ENCODE results near the gene TRPM4.

The TRPM4 gene

GRCh38 chr19:49214701-49215100, 57.1 kb downstream of the TRPM4 start:
- no peaks in the 10 kb centered on the region for H3K9me3 ChIP-seq (ENCODE audit: severe bottlenecking)
- no peak overlapping the region for H3K27ac ChIP-seq (ENCODE audit: poor library complexity, severe bottlenecking)
- H3K27me3 ChIP-seq (ENCODE audit: insufficient read depth, poor library complexity, severe bottlenecking) = no peaks in the 10 kb centered on the region
- H3K36me3 ChIP-seq (ENCODE audit: low read depth) = peaks cover 8% of the 10 kb centered on the region; the same call in 1 of the 2 replicates
- no peak for ATAC-seq (ENCODE audit: low read depth)
- H3K4me3 ChIP-seq (ENCODE audit: severe bottlenecking) = no peak overlapping the region
- TF ChIP-seq, protein P1, sequence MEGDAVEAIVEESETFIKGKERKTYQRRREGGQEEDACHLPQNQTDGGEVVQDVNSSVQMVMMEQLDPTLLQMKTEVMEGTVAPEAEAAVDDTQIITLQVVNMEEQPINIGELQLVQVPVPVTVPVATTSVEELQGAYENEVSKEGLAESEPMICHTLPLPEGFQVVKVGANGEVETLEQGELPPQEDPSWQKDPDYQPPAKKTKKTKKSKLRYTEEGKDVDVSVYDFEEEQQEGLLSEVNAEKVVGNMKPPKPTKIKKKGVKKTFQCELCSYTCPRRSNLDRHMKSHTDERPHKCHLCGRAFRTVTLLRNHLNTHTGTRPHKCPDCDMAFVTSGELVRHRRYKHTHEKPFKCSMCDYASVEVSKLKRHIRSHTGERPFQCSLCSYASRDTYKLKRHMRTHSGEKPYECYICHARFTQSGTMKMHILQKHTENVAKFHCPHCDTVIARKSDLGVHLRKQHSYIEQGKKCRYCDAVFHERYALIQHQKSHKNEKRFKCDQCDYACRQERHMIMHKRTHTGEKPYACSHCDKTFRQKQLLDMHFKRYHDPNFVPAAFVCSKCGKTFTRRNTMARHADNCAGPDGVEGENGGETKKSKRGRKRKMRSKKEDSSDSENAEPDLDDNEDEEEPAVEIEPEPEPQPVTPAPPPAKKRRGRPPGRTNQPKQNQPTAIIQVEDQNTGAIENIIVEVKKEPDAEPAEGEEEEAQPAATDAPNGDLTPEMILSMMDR (IDR thresholded peaks at IDR 0.05; ENCODE audit: poor library complexity, severe bottlenecking) = no peak
- no peak for DNase-seq (ENCODE audit: low spot score)
- no peaks in the 10 kb centered on the region for H3K4me1 ChIP-seq (ENCODE audit: insufficient read depth, poor library complexity, severe bottlenecking)

GRCh38 chr19:49216071-49216470, 58.5 kb downstream of the TRPM4 start:
- TF ChIP-seq, protein P1 (IDR thresholded peaks at IDR 0.05; ENCODE audit: poor library complexity, severe bottlenecking) = no peak
- H3K27ac ChIP-seq (ENCODE audit: poor library complexity, severe bottlenecking) = no peak overlapping the region
- ATAC-seq (ENCODE audit: low read depth) = peak; percentile 36; the same call in 1 of the 3 replicates
- no peaks in the 10 kb centered on the region for H3K27me3 ChIP-seq (ENCODE audit: insufficient read depth, poor library complexity, severe bottlenecking)
- H3K4me1 ChIP-seq (ENCODE audit: insufficient read depth, poor library complexity, severe bottlenecking) = no peaks in the 10 kb centered on the region
- H3K4me3 ChIP-seq (ENCODE audit: severe bottlenecking) = no peak overlapping the region
- H3K36me3 ChIP-seq (ENCODE audit: low read depth) = no peaks in the 10 kb centered on the region; the same call in 1 of the 2 replicates
- H3K9me3 ChIP-seq (ENCODE audit: severe bottlenecking) = no peaks in the 10 kb centered on the region
- no peak for DNase-seq (ENCODE audit: low spot score)

- Histone ChIP-seq H3K9me3 (ENCODE audit: severe bottlenecking) (no peaks in the 10 kb centered on the region), H3K4me1 (ENCODE audit: insufficient read depth, poor library complexity, severe bottlenecking) (no peaks in the 10 kb centered on the region), H3K36me3 (ENCODE audit: low read depth) (no peaks in the 10 kb centered on the region), H3K27me3 (ENCODE audit: insufficient read depth, poor library complexity, severe bottlenecking) (no peaks in the 10 kb centered on the region), H3K27ac (ENCODE audit: poor library complexity, severe bottlenecking) (no peak overlapping the region), H3K4me3 (ENCODE audit: severe bottlenecking) (no peak overlapping the region)
- ATAC-seq (ENCODE audit: low read depth) (no peak), DNase-seq (ENCODE audit: low spot score) (no peak)
- TF ChIP-seq, protein P1 (IDR thresholded peaks at IDR 0.05; ENCODE audit: poor library complexity, severe bottlenecking) = no peak
Observed at GRCh38 chr19:49217382-49217781, 59.8 kb downstream of the TRPM4 start.

DNA sequence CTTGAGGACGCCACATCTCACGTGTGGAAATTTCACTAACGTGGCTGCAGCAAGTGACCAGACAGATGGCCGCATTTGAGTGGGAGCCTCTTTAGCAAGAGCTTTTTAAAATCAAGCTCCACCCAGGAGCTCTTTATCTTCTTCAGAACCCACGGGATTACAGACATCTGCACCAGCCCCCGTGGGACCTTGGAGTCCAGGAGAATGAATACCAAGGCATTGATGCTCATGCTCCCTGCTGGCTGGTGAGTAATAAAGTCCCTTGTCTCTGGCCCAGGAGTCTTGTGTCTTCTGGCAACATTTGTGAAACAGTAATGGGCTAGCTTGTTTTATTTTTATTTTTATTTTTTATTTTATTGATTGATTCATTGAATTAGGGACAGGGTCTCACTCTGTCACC, 64.4 kb downstream of the TRPM4 start:
- ATAC-seq (ENCODE audit: low read depth) = no peak
- Histone ChIP-seq H3K4me1 (ENCODE audit: insufficient read depth, poor library complexity, severe bottlenecking) (no peaks in the 10 kb centered on the region), H3K9me3 (ENCODE audit: severe bottlenecking) (no peaks in the 10 kb centered on the region), H3K27me3 (ENCODE audit: insufficient read depth, poor library complexity, severe bottlenecking) (no peaks in the 10 kb centered on the region), H3K36me3 (ENCODE audit: low read depth) (no peaks in the 10 kb centered on the region), H3K27ac (ENCODE audit: poor library complexity, severe bottlenecking) (no peak overlapping the region), H3K4me3 (ENCODE audit: severe bottlenecking) (no peak overlapping the region)
- no peak for DNase-seq (ENCODE audit: low spot score)
- TF ChIP-seq, protein P1 (IDR thresholded peaks at IDR 0.05; ENCODE audit: poor library complexity, severe bottlenecking) = no peak

- DNase-seq (ENCODE audit: low spot score) = no peak
- no peaks in the 10 kb centered on the region for H3K36me3 ChIP-seq (ENCODE audit: low read depth)
- H3K4me3 ChIP-seq (ENCODE audit: severe bottlenecking) = no peak overlapping the region
- no peak for ATAC-seq (ENCODE audit: low read depth)
- no peaks in the 10 kb centered on the region for H3K4me1 ChIP-seq (ENCODE audit: insufficient read depth, poor library complexity, severe bottlenecking)
- H3K9me3 ChIP-seq (ENCODE audit: severe bottlenecking) = no peaks in the 10 kb centered on the region
- TF ChIP-seq, protein P1 (IDR thresholded peaks at IDR 0.05; ENCODE audit: poor library complexity, severe bottlenecking) = no peak
- H3K27me3 ChIP-seq (ENCODE audit: insufficient read depth, poor library complexity, severe bottlenecking) = no peaks in the 10 kb centered on the region
- no peak overlapping the region for H3K27ac ChIP-seq (ENCODE audit: poor library complexity, severe bottlenecking)
Observed at GRCh38 chr19:49222528-49222927, 64.9 kb downstream of the TRPM4 start.
